ENCODE data around the gene RWDD4. TPM values are rescaled to one million over a fixed set of nuclear protein-coding genes. Genes with fewer than 3 reads are reported as not detected.
A peak's percentile ranks its signal among the peaks of the same experiment; 100 is the strongest.

The RWDD4 gene
- total and polyA plus RNA-seq, 9 of the 15 experiments (the other 6 are each of a cell fraction or from before 2014, with no cell fraction given), result 8.4 to 32.5 (median 24.2) TPM

DNA sequence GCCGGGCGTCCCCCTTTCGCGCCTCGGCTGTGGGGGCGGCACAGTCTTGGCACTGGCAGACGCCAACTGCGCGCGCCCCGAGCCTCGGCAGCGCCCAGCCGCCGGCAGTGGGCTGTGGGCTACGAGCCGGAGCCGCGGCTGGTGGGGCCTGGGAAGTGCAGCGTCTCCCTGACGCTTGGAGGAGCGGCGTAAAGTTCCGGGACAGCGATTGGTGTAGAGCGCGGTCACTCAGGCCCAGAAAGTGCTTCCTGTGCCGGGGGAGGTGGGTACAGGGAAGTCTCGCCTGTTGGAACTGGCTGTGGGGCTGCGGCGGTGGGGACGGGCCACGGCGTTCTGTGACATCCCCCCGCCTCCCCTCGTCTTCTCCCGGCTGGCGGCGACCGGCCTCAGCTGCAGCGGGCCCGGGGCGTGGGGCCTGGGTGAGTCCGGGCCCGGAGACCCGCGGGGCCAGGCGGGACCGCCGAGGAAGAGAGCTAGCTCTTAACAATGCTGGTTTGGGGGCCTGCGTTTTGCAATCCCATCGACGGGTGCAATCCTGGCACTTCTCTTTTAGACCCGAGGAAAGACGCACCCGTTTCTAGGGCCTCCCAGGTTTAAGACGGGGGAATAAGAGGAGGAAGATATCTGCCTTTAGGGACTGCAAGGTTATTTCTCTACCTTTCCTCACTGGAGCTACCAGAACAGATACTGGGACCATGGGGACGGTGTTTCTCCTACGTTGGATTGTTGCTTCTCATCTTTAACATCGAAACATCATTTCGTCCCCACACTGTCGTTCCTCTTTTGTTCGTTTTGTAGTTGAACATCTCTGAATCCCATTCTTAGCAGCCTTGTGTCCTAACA, at the start of gene RWDD4, which contains the start of gene TRAPPC11 (continued):
- TF ChIP-seq NFYB (IDR thresholded peaks at IDR 0.05; ENCODE audit: extremely low read depth, insufficient read length) (peak; percentile 4), HDAC1 (IDR thresholded peaks at IDR 0.05) (peak in 1 of 2 experiments; percentile 52; a peak in 1 of 4 replicates), NR2C2 (CRISPR knock-in tag; IDR thresholded peaks at IDR 0.05) (peak; percentile 91), NR2C2 (tag; IDR thresholded peaks at IDR 0.05) (peak; percentile 97), POLR2B (IDR thresholded peaks at IDR 0.05; ENCODE audit: low read depth, partially characterized antibody) (peak; percentile 71), ZBTB1 (CRISPR knock-in tag; IDR thresholded peaks at IDR 0.05; ENCODE audit: borderline replicate concordance, low read depth) (peak; percentile 17; the same call in 1 of the 2 replicates), ZBTB40 (IDR thresholded peaks at IDR 0.05) (peak; percentile 87), ZBTB40 (CRISPR knock-in tag; IDR thresholded peaks at IDR 0.05) (no peak), CSDE1 (IDR thresholded peaks at IDR 0.05) (peak in 1 of 2 experiments; percentile 26; a peak in 1 of 4 replicates)
- TF ChIP-seq, protein P1, sequence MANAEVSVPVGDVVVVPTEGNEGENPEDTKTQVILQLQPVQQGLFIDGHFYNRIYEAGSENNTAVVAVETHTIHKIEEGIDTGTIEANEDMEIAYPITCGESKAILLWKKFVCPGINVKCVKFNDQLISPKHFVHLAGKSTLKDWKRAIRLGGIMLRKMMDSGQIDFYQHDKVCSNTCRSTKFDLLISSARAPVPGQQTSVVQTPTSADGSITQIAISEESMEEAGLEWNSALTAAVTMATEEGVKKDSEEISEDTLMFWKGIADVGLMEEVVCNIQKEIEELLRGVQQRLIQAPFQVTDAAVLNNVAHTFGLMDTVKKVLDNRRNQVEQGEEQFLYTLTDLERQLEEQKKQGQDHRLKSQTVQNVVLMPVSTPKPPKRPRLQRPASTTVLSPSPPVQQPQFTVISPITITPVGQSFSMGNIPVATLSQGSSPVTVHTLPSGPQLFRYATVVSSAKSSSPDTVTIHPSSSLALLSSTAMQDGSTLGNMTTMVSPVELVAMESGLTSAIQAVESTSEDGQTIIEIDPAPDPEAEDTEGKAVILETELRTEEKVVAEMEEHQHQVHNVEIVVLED (CRISPR knock-in tag; IDR thresholded peaks at IDR 0.05), result peak; percentile 84
- TF ChIP-seq, protein P2, sequence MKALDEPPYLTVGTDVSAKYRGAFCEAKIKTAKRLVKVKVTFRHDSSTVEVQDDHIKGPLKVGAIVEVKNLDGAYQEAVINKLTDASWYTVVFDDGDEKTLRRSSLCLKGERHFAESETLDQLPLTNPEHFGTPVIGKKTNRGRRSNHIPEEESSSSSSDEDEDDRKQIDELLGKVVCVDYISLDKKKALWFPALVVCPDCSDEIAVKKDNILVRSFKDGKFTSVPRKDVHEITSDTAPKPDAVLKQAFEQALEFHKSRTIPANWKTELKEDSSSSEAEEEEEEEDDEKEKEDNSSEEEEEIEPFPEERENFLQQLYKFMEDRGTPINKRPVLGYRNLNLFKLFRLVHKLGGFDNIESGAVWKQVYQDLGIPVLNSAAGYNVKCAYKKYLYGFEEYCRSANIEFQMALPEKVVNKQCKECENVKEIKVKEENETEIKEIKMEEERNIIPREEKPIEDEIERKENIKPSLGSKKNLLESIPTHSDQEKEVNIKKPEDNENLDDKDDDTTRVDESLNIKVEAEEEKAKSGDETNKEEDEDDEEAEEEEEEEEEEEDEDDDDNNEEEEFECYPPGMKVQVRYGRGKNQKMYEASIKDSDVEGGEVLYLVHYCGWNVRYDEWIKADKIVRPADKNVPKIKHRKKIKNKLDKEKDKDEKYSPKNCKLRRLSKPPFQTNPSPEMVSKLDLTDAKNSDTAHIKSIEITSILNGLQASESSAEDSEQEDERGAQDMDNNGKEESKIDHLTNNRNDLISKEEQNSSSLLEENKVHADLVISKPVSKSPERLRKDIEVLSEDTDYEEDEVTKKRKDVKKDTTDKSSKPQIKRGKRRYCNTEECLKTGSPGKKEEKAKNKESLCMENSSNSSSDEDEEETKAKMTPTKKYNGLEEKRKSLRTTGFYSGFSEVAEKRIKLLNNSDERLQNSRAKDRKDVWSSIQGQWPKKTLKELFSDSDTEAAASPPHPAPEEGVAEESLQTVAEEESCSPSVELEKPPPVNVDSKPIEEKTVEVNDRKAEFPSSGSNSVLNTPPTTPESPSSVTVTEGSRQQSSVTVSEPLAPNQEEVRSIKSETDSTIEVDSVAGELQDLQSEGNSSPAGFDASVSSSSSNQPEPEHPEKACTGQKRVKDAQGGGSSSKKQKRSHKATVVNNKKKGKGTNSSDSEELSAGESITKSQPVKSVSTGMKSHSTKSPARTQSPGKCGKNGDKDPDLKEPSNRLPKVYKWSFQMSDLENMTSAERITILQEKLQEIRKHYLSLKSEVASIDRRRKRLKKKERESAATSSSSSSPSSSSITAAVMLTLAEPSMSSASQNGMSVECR (CRISPR knock-in tag; IDR thresholded peaks at IDR 0.05), result peak; percentile 59; the same call in 1 of the 2 replicates
